GM15510 (cell line): Measurements from ENCODE around the gene NOS1AP.

Experiments
- POLR2A ChIP-seq: IDR thresholded peaks from 3 replicates; pipeline ENCODE4 v1.6.1; 2011; ENCODE audit warnings: borderline replicate concordance; ENCODE audit not compliant: insufficient read length; ENCODE audit errors: extremely low read depth

The NOS1AP gene

DNA sequence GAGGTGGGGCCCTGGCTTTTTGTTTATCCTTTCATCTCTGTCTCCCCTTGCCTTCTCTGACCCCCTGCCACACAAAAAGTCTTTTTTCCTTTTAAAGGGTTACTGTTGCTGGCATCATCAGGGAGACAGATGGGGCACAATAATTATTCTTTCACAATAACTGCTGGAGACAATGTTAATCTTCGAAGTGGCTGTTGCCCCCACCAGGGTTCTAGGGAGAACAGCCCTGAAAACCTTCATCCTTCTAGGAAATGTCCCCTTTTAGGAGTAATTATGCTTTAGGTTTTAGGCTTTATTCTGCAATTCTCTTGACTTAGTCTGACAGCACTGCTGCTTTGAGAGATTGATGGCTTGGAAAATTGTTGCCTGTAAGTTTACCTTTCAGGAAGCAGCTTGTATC is 150.0 kb downstream of the NOS1AP start:
- no peak for TF ChIP-seq POLR2A

DNA sequence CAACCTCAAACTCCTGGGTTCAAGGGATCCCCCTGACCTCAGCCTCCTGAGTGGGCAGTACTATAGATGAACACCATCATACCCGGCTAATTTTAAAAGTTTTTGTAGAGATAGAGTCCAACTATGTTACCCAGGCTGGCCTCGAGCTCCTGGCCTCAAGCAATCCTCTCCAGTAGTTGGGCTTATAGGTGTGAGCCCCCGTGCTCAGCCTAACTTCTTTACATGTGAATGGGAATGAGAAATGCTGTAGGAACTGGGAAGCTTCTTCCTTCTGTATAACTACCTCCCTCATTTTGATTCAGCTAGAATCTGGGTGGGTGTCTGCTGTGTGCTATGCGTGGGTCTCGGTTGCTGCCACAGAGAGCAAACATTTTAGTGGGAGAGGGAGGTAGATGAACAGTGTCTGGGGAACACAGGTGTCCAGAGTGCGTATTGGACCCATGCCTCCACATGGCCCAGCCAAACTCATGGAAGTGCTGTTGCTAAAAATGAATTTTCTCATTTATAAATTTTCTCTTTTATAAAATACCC is 150.6 kb downstream of the NOS1AP start:
- no peak for TF ChIP-seq POLR2A

DNA sequence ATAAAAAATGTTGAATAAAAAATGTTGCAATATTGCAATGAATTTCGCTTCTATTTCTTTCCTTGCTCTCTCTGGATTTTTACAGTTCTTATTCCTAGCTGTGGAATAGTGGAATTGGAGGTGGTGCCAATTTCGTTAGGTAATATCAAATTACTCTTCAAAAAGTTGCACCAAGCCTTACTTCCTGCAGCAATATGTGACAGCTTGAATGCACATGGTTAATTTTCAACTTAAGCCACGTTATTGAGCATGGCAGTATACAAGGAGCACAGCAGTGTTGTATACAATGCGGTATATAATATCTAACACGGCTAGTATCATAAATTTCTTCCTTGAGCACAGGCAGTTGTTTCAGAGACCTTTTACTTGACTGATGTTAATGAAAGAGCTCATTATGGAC is 152.5 kb downstream of the NOS1AP start:
- no peak for TF ChIP-seq POLR2A

DNA sequence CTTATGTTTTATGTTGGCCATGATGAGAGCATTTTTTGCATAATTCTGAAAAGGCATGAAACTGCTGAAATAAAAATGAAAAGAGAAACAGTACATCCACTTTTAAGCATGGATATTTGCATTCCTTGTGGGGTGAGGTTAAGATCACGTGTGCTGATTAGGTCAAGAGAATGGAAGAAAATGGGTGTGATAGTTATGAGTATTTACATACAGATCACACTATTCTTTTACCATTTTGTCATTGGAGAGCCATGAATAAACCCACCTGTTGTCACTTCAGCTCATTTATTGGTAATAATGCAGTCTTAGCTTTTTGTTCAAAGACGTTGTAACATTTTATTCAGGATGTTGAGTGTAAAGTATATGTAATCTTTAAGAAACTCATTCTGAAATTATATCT is 153.2 kb downstream of the NOS1AP start:
- no peak for TF ChIP-seq POLR2A

DNA sequence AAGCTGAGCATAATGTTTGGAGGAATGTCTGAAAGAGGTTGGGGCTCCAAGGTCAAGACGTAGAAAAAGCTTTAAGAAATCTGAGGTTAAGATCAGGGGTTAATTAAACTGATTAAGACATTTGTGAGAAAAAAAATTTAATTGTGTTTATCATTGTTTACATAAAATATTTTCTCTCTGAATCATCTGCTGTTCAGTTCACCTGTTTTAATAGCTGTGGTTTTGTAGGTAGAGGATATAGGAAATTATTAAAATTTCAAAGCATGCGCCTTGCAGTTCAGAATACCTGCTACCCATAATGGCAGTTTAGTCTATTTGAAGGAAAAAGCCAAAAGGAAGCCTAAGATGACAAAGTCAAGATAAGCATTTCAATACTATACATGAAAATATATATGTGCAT is 154.0 kb downstream of the NOS1AP start:
- no peak for TF ChIP-seq POLR2A

DNA sequence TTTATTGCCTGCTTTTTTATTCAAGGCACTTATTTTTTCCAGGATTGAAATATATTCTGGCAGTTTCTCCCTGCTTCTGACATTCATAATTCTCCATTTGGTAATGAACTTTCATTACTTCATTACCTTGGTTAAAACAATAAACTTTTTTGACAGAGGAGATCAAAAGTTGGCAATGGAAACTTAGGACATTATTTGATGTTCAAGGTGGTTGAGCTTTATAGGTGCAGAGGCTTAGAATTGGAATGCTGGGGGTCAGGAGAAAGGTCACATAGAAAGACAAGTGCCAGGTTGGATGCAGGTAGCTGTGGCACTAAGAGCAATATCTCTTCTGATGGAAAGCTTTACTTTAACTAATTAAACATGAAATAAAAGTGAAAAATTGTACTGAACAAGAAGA is 154.8 kb downstream of the NOS1AP start:
- TF ChIP-seq POLR2A, result no peak

DNA sequence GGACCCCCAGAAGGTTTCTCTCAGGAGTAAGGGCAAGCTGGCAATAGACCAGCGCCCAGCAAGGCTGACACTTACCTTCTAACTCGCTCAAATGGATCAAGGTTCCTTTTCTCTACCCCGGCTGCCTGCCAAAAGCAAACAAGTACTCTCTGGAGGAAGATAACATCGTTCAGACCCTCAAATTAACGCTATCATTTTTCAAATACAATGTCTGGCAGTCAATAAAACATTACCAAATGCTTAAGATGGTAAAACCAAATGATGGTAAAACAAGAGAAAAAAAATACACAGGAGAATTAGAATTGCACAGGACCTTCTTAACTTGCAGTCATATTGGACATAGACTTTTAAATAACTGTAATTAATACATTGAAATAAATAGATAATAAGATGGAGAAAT is 159.1 kb downstream of the NOS1AP start:
- TF ChIP-seq POLR2A, result no peak

DNA sequence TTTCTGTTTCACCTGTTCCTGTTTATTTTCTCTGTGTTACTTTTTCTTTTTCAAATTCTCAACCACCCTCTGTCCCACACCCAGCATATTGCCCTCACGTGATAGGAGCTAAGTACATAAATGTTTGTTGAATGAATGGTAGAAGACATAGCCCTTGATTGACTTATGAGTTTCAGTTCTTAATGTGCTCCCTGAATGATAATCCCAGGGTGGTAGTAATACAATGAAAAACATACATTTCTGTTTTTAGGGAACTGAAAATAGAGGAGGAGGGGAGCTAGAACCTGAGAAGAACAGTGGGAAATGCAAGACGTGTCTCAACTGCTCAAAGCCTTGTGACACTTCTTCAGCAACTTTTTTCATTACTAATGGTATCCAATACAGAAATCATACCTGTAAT is 160.1 kb downstream of the NOS1AP start:
- no peak for TF ChIP-seq POLR2A

DNA sequence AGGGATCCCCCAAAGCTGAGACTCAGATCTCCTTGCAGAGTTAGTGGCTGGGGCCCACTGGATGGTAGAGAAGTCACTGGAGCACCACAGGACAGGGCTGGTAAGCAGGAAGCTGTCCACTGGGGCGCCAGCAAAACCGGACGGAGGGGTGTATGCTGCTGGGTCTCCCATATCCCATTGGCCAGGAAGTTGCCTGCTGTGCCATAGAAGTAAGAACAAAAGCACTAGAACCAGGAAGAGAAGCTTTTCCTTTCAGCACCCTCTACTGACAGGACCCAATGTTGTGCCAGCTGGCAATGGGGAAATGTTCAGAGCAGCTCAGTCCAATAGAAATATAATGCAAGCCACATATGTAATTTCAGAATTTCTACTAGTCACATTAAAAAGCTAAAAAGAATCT is 160.6 kb downstream of the NOS1AP start:
- no peak for TF ChIP-seq POLR2A

DNA sequence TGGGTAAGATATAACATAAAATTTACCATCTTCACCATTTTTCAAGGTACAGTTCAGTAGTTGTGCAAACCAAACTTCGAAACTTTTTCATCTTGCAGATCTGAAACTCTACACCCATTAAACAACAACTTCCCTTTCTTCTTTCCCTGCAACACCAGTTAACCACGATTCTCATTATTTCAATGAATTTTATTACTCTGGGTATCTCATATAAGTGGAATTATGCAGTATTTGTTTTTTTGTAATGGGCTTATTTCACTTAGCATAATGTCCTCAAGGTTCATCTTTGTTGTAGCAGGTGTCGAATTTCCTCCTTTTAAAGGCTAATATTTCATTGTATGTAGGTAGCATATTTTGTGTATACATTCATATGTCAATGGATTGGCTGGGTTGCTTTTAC is 161.0 kb downstream of the NOS1AP start:
- no peak for TF ChIP-seq POLR2A

DNA sequence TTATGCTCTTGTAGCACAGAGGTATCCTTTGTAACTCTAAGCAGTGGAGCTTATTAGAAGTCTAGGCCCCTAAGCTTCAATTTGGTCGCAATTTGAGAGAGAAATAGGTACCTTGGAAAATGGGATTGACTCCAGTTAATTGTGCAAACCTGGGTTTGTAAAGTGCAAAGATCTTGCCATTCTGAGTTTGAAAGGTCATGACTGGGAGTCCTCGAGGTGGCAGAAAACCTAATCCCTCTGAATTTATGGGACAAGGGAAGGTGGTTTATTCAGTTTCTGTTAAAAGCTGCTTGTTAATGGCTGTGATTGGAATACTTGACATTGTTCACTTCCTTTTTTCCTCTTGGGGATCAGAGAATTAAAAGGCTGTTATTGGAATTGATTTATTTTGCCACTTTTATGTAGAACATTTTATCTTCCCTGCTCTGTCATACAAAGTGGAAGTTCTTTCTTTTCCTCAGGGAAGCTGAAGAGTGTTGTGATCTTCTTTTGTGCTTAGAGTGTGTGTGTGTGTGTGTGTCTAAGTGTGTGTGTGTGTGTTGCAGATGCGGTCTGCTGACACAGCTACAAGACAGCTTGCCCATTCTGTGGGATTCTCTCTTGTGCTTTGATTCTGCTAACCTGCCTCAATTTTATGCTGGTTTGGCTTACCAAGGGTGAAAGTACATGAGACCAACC is 162.7 kb downstream of the NOS1AP start:
- no peak for TF ChIP-seq POLR2A

DNA sequence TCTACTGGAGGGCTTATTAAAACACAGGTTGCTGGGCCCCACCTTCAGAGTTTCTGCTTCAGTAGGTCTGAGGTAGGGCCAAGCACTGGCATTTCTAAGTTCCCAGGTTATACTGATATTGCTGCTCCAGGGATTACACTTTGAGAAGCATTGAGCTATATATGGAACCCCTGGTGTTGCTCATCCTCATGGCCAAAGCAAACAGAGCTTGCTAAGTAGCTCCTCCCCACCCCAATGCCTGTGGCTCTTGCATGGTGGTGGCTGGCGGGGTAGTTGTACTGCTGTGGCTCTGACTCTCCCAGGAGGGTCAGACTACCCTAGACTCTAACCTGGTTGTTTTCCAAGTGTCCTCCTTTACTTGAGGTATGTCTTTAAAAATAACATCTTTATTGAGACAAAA is 163.6 kb downstream of the NOS1AP start:
- no peak for TF ChIP-seq POLR2A

DNA sequence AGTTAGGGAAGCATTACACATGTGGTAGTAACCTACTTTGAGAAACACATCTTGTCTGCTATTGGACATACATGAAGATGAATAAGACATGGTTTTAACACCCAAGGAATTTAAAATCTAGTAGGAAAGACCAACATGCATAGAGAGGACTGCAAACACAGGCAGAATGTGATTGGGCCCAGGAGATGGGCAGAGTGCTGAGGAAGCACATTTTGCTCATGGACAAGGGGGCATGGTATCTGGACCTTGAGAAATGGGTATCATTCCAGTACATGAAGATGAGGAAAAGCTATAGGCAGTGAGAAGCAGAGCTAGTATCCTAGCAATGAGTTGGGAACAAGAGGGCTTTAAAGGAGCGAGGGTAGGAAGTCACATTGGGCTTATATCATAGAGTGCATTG is 164.4 kb downstream of the NOS1AP start:
- no peak for TF ChIP-seq POLR2A

DNA sequence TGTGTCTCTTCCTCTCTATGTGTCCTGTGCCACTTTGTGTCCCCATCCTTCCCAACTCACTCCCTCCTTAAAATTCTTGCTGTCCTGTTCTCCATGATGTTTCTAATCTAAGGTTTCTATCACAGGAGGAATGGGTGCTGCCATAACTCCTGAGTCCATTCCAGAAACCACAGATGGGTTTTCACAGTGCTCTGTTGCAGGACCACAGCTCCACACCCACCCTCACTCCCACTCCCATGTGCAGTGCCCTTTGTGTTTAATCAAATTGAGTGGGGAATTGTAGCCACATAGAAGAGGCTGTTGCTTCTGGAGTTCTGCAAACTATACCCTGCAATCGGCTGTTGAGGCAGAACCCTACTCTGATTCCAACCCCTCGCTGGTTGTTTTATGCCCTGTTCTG is 165.1 kb downstream of the NOS1AP start:
- TF ChIP-seq POLR2A, result no peak

DNA sequence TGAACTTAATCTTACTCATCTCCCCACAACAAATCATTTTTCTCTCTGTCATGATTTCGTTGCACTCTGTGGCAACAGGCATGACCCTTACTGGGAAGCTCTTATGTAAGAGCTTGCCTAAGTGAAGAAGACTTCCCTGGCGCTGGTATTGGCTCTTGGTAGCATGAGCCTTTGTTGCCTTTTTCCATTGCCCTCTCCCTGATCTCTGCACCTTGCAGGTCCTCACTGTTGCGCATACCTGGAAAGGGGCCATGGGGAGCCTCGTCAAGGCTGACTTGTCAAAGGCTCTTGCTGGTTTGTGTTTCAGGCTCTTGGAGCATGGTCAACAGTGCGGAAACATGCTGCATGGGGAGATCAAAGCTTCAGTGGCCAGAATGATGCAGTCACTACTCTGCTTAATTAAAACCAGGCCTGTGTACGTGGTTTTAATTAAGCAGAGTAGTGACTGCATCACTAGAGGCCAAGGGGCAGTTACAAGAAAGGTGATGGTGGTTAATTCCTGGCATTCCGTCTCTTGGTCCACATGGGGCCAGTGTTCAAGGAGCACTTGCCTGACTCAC is 165.8 kb downstream of the NOS1AP start:
- no peak for TF ChIP-seq POLR2A

DNA sequence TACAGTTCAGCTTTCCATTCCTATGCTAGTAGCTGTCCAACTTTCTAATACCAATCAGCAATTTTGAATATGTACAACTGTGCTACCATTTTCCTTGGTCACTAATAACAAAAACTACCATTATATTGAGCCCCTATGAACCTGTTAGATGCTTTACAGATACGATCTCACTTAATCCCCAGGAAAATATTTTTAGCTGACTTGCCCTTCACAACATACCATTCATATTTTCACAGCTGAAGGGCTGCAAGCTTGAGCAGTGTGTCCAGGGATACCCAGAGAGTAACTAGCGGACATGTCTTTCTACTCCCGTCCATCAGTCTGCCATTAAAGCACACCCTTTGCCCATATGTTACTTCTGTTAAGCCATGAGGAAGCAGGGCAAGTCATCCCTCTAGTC is 166.7 kb downstream of the NOS1AP start:
- TF ChIP-seq POLR2A, result no peak

DNA sequence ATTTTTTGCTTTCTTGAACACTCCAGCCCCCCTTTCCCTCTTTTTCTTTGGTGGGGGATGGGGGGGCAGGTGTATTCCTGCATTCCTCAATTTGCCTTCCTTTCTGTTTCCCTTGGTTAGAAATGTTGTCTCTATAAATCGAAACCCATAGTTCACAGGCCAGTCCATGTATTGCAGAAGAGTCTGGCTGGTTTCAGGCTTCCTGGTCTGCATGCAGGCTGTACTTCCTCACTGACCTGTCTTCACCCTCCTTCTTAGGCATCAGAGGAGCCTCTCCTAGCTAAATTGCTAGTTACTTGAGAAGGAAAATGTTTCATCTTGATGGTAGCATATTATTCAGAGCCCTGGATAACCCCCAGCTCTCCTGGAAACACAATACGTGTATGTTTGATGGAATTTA is 167.1 kb downstream of the NOS1AP start:
- no peak for TF ChIP-seq POLR2A

DNA sequence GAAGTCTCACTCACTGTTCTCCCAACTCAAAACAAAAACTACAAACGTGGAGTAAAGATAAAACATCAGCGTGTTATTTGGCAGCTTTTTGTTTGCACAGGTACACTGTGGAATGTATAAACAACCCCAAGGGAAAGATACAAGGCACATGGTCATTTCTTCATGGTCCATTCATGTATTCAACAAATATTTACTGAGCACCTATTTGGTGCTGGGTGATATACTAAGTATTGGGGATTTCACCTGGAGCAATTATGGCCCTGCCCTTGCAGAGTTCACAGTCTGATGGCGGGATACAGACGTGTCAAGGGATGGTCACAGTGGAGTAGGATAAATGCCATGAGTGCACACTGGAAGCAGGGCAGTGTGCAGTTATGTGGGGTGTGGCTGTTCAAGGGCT is 171.1 kb downstream of the NOS1AP start:
- TF ChIP-seq POLR2A, result no peak

DNA sequence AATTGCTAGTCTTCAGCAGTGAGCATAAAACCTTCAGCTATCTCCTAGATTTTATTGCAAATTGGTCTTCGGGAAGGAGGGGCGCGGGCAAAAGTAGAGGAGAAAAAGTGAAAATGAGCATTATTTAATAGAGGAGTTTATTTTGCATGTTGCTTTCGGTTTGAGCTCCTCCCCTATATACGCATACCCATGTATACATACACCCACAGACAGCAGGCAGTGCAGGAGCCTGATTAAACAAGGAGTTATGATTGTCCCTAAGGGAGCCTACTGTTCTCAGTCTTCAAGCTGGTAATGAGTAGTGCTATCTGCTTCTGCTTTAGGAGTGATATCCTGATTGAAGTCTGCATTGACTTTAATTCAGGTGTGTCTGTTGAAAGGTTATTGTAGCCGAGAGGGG is 173.3 kb downstream of the NOS1AP start:
- TF ChIP-seq POLR2A, result no peak
